ENCODE measurements around the gene GFI1B. TPM values are rescaled to one million over a fixed set of nuclear protein-coding genes. Genes with fewer than 3 reads are reported as not detected.

Gene GFI1B
- total and polyA plus RNA-seq, 2 of the 13 experiments (the other 11 are each of a cell fraction or from before 2014, with no cell fraction given) = 0.15 to 0.51 TPM

DNA sequence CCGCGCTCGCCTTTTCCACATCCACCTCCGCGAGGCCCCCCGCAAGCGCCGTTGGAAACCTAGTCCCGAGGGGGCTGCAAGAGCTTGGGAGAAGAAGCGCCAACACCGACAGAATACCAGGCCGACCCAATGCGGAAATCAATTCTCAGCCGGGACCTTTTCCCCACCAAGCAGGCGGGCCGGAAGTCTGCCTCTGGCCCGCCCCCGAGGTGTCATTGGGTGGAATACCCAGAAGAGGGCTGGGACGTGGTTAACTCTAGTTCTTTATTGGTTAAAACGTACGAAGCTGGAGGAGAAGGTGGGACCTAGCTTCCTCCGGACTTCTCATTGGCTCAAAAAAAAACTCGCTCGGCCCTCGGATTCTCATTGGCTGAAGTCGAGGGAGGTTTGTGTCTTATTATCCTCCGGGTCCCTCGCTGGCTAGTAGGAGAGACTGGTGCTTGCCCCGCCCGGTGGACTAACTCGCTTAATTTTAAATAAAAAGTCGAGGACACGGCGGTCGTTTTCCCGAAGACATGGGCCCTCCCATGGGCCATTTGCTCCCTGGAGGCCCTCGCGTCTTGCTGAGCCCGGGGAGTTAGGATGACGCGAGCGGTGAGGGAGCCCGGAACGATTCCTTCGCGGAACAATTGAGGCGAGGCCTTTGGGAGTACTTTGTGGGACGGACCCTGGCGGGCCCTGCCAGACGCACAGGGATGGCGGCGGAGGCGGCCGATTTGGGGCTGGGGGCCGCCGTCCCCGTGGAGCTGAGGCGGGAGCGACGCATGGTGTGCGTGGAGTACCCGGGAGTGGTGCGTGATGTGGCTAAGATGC lies 52.0 kb downstream of the GFI1B start, which contains the start of gene GTF3C5 (continued):
- TF ChIP-seq, protein P1, sequence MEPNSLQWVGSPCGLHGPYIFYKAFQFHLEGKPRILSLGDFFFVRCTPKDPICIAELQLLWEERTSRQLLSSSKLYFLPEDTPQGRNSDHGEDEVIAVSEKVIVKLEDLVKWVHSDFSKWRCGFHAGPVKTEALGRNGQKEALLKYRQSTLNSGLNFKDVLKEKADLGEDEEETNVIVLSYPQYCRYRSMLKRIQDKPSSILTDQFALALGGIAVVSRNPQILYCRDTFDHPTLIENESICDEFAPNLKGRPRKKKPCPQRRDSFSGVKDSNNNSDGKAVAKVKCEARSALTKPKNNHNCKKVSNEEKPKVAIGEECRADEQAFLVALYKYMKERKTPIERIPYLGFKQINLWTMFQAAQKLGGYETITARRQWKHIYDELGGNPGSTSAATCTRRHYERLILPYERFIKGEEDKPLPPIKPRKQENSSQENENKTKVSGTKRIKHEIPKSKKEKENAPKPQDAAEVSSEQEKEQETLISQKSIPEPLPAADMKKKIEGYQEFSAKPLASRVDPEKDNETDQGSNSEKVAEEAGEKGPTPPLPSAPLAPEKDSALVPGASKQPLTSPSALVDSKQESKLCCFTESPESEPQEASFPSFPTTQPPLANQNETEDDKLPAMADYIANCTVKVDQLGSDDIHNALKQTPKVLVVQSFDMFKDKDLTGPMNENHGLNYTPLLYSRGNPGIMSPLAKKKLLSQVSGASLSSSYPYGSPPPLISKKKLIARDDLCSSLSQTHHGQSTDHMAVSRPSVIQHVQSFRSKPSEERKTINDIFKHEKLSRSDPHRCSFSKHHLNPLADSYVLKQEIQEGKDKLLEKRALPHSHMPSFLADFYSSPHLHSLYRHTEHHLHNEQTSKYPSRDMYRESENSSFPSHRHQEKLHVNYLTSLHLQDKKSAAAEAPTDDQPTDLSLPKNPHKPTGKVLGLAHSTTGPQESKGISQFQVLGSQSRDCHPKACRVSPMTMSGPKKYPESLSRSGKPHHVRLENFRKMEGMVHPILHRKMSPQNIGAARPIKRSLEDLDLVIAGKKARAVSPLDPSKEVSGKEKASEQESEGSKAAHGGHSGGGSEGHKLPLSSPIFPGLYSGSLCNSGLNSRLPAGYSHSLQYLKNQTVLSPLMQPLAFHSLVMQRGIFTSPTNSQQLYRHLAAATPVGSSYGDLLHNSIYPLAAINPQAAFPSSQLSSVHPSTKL (CRISPR knock-in tag; IDR thresholded peaks at IDR 0.05) = peak; percentile 53
- peak; percentile 91 for TF ChIP-seq KMT2B (CRISPR knock-in tag; IDR thresholded peaks at IDR 0.05)
- TF ChIP-seq HNF4A (CRISPR knock-in tag; IDR thresholded peaks at IDR 0.05) = no peak
- no peak for TF ChIP-seq U2AF2 (IDR thresholded peaks at IDR 0.05; ENCODE audit: low read depth, low read length)
- TF ChIP-seq ZNF496 (CRISPR knock-in tag; IDR thresholded peaks at IDR 0.05; ENCODE audit: insufficient replicate concordance) = no peak
- TF ChIP-seq, protein P2, sequence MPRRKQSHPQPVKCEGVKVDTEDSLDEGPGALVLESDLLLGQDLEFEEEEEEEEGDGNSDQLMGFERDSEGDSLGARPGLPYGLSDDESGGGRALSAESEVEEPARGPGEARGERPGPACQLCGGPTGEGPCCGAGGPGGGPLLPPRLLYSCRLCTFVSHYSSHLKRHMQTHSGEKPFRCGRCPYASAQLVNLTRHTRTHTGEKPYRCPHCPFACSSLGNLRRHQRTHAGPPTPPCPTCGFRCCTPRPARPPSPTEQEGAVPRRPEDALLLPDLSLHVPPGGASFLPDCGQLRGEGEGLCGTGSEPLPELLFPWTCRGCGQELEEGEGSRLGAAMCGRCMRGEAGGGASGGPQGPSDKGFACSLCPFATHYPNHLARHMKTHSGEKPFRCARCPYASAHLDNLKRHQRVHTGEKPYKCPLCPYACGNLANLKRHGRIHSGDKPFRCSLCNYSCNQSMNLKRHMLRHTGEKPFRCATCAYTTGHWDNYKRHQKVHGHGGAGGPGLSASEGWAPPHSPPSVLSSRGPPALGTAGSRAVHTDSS (CRISPR knock-in tag; conservative IDR thresholded peaks at IDR 0.05) = 0 out of 2 replicates have a peak, but pooled peaks have one; percentile 52
- TF ChIP-seq, protein P3, sequence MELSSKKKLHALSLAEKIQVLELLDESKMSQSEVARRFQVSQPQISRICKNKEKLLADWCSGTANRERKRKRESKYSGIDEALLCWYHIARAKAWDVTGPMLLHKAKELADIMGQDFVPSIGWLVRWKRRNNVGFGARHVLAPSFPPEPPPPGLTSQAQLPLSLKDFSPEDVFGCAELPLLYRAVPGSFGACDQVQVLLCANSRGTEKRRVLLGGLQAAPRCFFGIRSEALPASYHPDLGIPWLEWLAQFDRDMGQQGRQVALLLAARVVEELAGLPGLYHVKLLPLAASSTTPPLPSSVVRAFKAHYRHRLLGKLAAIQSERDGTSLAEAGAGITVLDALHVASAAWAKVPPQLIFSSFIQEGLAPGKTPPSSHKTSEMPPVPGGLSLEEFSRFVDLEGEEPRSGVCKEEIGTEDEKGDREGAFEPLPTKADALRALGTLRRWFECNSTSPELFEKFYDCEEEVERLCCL (CRISPR knock-in tag; IDR thresholded peaks at IDR 0.05; ENCODE audit: borderline replicate concordance) = peak; percentile 86; the same call in 1 of the 2 replicates
- TF ChIP-seq POLR2AphosphoS2 (IDR thresholded peaks at IDR 0.05; ENCODE audit: low read depth, low read length) = no peak
- 0 out of 2 replicates have a peak, but pooled peaks have one; percentile 53 for TF ChIP-seq ZNF24 (IDR thresholded peaks at IDR 0.05)
- no peak for TF ChIP-seq SAFB2 (CRISPR knock-in tag; IDR thresholded peaks at IDR 0.05; ENCODE audit: borderline replicate concordance, low read depth)
- no peak for TF ChIP-seq CENPT (CRISPR knock-in tag; IDR thresholded peaks at IDR 0.05; ENCODE audit: low read depth)
- TF ChIP-seq SNRNP70 (IDR thresholded peaks at IDR 0.05; ENCODE audit: low read depth, low read length) = no peak
- TF ChIP-seq ELF4 (CRISPR knock-in tag; IDR thresholded peaks at IDR 0.05; ENCODE audit: borderline replicate concordance) = no peak
- peak; percentile 93 for TF ChIP-seq HDAC1 (CRISPR knock-in tag; IDR thresholded peaks at IDR 0.05)
- TF ChIP-seq SPEN (CRISPR knock-in tag; IDR thresholded peaks at IDR 0.05; ENCODE audit: low read depth) = peak; percentile 85; the same call in 1 of the 2 replicates
- TF ChIP-seq POLR2G (IDR thresholded peaks at IDR 0.05; ENCODE audit: low read depth, low read length) = peak; percentile 80
- no peak for TF ChIP-seq RFX3 (CRISPR knock-in tag; IDR thresholded peaks at IDR 0.05)
- no peak; the same call in 1 of the 2 replicates for TF ChIP-seq SP5 (CRISPR knock-in tag; IDR thresholded peaks at IDR 0.05; ENCODE audit: borderline replicate concordance, low read depth)
- peak; percentile 67; the same call in 1 of the 2 replicates for TF ChIP-seq ZKSCAN8 (CRISPR knock-in tag; IDR thresholded peaks at IDR 0.05; ENCODE audit: borderline replicate concordance)
- TF ChIP-seq ZNF382 (CRISPR knock-in tag; IDR thresholded peaks at IDR 0.05; ENCODE audit: borderline replicate concordance) = no peak
- no peak for TF ChIP-seq RBAK (CRISPR knock-in tag; IDR thresholded peaks at IDR 0.05)
- peak; percentile 85 for TF ChIP-seq ZNF670 (CRISPR knock-in tag; IDR thresholded peaks at IDR 0.05; ENCODE audit: borderline replicate concordance)

All from HepG2 (cell line).